ENCODE data around the gene COL19A1.
"Not testable (repeated sequence)": the region's sequence is repeated elsewhere in the genome, so short reads cannot be mapped to it uniquely, and the experiment has no call there.

Gene COL19A1

DNA sequence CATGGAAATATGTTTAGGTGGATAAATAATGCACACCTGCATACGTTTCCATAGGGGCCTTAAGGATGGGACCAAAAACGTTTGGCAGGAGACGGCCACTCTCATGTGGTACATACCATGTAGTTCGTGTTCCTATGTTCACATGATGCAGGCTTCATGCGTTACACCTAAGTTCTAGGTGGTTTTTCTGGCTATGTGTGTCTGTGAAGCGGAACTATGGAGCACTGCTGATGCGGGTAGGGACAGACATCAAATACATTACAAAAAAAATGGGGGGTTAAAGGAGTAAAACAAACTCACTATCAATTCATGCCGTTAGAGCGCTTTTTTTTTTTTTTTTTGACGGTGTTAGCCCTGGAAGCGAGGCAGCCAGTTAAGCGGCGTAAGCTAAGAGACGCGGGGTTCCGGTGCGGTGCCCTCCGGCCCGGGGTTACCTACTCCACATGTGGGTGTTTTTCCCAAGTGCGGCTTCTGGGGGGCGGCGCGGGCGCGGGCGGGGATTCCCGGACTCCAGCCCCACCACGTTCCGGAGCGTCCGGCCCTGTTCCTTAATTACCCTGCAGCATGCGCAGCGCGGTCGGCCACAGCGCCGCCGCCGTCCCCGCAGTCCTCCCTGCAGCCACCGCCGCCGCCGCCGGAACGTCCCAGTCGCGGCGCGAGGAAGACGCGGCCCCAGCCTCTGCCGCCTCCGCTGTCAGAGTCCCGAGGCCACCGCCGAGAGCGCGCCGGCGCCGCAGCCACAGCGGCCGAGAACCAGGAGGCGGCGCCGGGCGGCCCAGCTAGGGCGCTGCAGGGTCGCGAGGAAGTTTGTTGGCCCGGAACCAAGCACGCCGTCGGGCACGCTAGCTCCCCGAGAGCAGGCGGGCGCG lies 648 bp downstream of the COL19A1 start:
- peak; percentile 65 for DNase-seq

DNA sequence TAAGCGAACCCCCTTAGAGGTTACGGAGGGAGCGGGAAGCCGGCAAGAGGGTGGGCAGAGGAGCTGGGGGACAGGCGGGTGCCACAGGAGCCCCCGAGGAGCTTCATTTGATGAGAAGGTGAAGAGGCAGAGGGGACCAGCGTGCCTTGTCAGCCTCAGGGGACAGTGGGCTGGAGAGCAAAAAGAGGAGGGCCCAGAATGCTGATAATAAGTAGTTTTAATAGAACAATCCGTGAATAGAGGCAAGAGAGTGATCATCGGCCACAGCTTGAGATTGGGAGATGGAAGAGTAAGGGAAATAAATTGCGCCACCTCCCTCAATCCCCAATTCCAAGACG lies 1.3 kb downstream of the COL19A1 start:
- no peak for DNase-seq

DNA sequence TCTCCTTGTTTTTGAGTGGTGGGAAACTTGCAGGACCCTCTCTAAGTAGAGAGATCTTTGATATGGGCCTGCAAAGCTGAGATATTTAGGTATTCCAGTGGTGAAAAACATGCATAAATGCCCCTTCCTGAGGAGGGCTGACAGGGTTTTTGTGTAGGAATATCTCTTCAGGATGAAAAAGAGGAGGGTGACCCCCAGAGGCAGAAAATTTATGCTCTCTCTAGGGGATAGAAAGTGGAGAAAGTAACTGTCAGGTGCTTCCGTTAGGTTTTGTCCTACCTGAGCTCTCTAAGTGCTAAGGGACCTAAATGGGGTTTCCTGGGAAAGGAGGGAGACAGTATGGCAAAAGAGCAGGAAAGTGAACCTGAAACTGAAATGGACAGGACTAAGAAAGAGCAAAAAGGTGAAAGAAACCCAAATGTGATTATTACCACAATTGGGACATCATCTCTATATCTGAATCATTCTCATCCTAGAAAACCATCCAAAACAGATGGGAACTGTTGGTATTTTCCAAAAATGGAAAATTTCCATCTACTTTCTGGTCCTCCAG lies 2.0 kb downstream of the COL19A1 start:
- no peak for DNase-seq

DNA sequence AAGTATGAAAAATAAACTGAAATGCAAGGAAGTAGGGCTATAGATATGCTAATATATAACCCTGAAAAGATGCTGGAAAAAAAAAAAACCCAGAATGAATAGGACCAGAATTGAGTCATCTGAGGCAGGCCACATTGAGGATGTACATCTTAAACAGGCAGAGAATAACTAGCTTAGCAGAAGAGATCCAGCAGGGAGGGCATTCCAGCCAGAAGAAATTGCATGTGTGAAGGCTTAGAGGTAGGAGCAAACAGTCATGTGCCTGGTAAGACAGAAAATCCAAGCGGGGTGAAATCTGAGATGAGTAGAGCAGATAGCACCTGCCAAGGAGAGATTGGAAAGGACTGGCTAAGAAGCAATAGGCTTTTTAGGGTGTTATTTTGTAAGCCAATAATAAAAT lies 2.6 kb downstream of the COL19A1 start:
- no peak for DNase-seq

DNA sequence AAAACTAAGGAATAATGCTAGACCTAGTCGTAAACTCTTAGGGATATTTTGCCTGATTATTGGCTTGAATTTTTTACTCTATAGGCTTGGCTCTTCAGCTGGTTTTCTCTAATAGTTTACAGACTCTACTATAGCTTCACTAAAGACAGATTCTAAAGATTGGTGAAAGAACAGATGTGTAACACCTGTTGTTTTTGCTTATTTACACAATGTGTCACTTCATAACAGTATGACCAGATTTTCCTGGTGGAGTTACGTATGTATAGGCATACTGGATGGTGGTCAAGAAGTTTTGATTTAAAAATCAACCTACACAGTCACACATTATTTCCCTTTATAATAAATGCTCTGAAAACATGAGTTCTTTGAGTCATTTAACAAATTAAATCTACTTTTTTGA lies 4.8 kb downstream of the COL19A1 start:
- no peak for DNase-seq

DNA sequence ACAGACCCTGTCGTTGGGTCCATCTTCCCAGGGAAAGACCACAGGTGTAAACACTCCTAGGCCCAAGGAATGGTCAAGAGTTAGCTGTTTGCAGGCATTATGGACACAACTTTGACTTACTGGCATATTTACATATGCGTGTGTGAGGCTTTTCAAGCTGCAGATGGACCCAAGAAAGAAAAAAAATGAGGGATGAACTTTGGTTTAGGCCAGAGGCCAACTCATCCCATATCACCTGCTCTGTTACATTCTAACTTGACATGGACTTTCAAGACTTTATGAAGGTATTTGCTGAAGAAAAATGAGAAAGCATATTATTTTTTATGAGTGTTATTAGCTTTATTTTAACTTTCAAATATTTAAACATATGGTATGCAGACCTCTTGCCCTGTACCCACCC lies 6.9 kb downstream of the COL19A1 start:
- no peak for DNase-seq

DNA sequence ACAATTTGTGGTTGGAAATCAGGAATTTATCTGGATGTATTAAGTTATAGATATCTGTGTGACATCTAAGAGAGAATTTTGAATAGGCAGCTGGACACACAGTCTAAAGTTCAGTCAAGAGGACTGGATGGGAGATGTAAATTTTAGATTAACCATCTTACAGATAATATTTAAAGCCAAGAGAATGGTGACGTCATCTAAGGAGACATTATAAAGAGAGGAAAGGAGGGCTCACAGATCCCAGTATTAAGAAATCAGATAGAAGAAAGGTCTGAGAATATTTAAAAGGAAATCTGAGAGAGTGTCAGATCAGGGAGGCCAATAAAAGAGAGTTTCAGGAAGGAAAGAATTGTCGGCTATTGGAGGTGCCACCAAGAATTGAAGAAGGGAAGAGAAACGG lies 9.4 kb downstream of the COL19A1 start:
- no peak for DNase-seq

DNA sequence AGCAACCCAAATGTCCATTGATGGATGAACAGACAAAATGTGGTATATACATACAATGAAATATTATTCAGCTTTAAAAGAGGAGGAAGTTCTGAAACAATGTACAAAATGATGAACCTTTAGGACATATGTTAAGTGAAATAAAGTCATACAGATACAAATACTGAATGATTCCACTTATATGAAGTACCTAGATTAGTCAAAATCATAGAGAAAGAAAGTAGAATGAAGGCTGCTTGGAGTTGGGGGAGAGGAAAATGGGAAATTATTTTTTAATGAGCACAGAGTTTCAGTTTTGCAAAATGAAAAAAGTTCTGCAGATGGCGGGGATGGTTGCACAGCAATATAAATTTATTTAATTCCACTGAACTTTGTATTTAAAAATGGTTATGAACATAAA lies 12.4 kb downstream of the COL19A1 start:
- DNase-seq: no peak

DNA sequence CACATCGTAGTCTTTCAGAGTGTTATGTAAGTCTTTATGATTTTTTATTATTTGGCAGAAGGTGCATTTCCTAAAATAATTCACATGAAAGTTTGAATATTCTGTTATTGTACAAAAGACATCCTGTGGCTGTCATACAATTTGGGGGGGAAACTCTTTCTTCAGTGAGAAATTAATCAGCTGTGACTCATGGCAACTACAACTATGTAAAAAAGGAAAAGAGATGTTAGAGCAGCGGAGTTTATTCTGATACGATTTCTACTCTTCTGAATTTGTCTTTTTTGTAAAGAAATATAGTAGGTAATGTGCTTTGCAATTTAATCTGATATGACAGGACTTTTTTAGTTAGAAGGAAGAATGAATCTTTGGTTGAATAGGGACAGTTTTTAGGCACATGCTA lies 14.2 kb downstream of the COL19A1 start:
- DNase-seq: no peak

DNA sequence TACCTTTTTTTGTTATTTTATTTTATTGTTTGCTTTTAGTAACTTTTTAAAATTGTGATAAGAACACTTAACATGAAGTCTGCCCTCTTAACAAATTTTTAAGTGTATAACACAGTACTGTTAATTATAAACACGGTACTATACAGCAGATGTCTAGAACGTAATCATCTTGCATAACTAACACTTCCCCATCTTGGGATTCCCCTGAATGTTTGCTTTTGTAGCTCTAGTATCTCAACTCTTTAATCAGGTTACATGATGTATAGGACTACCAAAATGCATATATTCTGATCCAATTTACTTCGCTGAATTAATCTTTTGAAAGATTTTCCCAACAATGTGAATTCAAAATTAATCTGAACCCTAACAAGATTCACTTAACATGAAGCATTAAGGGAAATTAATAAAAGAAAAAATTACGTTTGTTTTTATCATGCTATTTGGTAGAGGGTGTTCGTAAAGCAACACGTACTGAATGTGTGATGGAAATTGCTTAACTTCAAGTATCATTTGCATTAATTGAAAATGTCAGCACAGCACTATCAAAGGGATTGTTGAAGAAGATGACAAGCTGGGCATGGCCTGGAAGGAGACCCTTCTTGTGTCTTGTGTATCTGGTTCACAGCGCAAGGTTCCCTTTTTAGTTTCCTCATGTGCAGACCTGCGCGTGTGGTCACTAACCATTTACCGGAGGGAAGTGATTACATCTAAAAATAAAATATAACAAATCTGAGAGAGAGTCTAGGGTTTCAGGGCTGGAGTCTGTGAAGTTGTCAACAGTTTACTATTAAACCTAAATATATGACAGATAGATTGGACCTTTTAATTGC lies 15.2 kb downstream of the COL19A1 start:
- no peak for DNase-seq

DNA sequence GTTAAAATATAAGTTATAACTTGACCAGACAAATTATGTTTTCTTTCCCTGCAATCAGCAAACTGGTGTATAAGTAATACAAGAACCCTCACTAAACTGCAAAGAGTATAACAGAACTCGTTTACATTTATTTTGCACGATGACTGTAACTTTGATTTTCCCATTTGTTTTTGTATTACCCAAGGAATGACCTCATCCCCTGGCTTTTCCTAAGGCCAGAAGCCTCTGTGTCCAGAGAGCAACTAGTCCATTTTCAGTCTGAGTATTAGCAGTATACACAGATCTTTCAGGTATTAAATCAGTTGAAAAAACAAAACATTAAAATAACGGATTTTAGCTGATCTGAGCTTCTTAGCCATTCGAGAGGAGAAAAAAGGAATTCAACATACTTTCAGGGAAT lies 17.2 kb downstream of the COL19A1 start:
- DNase-seq: no peak

DNA sequence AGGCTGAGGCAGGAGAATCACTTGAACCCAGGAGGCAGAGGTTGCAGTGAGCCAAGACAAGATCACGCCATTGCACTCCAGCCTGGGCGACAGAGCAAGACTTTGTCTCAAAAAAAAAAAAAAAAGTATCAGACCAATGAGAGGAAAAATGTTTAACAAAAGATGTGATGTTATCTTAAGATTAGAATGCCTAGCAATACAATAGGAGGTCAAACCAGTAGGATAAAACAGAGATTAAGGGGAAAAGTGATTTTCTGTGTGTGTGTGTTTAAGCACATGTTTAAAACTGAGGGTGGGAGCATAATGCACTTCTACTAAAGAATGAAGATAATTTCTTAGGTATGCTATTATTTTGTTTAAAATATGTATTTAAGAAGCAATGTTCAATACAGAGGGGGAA lies 17.9 kb downstream of the COL19A1 start:
- no peak for DNase-seq

DNA sequence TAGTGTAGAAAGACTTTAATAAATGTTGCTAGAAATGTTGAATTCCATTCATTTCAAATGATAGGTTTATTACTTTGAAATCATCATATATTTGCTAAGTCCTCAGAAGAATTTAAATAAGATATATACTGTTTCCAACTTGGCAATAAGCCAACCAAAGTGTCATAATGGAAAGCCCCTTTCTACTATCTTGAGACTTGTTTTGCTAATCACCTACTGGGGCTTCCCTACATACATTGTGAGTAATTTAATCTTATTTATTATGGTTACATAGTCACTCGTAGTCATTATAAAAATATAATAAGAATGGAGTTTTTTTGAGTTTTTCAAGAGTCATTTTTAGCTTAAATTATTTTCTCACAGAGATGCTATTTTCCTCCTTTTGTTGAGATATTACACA lies 20.7 kb downstream of the COL19A1 start:
- DNase-seq: no peak

DNA sequence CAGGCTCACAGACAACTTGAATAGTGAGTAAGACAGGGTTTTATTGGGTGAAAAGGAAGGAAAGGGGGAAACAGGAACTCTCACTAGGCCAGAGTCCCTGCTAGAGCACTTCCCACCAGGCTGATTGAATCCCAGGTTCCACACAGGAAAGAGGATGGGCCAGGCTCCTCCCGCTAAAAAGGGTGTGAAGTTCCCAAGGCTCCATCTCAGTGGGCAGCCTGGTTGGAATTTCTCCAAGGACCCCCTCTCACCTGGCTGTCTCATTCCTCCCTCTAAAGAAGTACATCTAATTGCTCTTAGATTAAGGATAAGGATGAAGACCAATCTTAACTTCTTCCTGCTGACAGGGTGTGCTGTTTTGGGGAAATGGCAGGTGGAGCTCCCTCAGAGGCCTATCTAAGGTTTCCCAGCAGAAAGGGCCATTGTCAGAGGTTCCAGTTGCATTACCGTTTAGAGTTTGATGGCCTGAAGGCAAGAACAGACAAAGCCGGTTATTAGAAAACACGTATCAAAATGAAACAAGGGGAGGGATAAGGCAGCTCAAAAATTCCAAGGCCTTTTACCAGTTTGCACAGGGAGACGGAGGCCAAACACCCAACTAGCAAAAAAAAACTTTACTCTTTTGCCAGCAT lies 21.5 kb downstream of the COL19A1 start:
- DNase-seq: no peak

DNA sequence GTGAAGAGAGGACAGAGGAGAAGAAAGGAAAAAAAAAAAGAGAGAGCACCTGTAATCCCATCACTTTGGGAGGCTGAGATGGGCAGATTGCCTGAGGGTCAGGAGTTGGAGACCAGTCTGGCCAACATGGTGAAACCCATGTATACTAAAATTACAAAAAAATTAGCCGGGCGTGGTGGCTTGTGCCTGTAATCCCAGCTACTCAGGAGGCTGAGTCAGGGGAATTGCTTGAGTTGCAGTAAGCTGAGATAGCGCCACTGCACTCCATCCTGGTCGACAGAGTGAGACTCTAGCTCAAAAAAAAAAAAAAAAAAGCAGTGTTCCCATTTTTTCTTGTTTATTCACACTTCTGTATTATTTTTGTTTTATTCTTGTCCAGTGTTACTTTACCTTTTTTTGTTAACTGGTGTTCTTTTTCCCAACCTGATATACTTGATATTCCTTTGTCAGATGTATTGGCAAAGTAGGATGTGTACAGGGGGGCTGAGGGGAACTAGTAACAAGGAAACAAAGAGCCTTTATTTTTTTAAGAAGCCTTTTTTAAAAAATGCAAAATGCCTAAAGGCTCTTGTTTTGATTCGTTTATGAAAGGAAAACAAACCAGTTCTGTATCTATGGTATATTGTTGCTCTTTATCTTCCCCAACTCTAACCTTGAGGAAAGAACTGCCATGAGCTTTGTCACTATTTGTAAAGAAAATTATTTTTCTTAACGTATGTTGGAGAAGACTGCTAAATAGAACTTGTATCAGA lies 22.3 kb downstream of the COL19A1 start:
- no peak for DNase-seq

DNA sequence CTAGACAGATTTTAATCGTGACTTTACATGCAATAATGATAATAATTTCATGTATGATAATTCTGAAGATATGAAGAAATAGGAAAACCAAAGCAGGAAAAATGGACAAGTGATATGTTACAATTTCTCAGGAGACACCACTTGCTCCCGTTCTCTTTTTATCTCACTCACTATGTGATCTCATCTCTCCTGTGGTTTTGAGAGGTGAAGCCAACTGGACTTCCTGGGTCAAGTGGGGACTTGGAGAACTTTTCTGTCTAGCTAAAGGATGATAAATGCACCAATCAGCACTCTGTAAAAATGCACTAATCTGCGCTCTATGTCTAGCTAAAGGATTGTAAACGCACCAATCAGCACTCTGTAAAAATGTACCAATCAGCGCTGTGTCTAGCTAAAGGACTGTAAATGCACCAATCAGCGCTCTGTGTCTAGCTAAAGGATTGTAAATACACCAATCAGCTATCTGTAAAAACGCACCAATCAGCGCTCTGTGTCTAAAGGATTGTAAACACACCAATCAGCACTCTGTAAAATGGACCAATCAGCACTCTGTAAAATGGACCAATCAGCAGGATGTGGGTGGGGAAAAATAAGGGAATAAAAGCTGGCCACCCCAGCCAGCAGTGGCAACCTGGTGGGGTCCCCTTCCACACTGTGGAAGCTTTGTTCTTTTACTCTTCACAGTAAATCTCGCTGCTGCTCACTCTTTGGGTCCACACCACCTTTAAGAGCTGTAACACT lies 23.0 kb downstream of the COL19A1 start:
- DNase-seq: not testable (repeated sequence)

DNA sequence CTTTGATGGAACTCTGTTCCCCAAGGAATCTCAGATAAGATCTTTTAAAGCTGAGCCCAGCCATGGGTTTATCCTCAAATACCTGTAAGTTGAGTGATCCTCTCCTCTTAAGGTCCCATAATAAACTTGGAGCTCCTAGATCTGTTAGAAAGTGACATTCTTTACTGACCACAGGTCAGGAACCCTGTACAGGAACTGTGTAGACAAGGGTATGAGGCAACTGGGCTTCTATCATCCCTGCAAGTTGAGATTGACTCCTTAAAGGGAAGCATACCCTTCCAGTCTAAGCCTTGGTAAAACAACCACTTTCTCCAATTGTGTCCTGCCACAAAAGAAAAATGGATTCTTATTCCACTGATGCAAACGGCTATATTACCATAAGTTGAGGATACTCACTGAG lies 26.2 kb downstream of the COL19A1 start:
- DNase-seq: not testable (repeated sequence)

DNA sequence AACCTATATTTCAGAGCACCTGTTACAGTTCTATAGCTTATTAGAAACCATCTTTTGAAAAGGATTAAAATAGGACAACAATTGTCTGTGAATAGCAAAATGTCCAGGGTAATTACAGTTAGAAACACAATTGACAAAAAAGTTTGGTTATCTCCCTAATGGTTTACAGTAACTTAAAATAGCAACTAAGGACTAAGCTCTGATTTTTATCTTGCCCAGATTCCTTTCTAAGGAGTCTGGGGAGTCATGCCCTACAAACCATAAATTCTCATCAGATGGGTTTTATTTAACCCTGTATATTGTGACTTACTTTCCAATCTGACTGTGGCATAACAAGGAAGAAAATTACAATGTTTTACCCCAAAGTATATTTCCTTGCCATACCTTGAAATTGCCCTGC lies 26.9 kb downstream of the COL19A1 start:
- DNase-seq: not testable (repeated sequence)

DNA sequence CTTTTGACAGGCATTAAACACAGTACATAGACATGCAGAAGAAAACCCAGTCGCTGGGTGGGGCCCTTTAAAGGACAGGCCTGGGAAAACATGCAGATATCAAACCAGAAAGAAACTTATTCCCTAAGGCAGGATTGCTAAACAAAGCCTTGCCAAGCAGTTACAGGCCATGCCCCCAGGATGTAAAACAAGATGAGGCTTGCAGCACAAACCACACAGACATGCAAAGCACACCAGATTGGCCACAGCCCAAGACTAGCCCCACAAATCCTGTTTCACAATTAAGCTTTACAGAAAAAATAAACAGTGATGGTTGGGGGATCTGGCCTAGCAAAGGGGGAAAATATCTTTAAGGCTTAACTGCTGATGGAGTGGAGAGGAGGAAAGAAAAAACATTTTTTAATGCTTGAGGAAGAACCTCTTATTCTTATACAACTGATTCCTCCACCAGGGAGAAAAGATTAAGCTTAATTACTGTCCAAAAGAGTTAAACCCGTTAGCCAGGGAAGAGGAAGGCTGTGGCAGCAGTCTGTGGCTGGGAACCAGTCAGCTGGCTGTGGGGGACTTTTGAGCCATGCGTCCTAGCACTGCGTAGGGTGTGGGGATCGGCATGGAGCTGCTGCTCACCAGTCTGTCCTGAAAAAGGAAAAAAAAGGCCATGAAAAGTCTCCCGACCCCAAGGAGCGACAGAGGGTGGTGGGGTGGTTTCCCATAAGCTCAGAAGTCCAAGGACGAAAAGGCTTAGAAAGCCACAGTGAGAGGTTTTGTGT lies 28.4 kb downstream of the COL19A1 start:
- DNase-seq: no peak

DNA sequence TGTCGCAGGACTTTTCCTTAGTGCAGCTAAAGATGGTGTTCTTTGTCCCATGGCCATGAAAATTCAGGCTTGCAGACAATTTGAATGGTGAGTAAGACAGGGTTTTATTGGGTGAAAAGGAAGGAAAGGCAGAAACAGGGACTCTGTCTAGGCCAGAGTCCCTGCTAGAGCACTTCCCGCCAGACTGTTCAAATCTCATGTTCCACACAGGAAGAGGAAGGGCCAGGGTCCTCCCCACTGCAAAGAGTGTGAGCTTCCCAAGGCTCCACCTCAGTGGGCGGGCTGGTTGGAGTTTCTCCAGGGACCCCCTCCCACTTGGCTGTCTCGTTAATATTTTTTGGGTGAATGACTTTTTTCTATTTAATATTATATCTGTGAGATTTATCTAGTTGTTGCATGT lies 29.0 kb downstream of the COL19A1 start:
- DNase-seq: no peak

DNA sequence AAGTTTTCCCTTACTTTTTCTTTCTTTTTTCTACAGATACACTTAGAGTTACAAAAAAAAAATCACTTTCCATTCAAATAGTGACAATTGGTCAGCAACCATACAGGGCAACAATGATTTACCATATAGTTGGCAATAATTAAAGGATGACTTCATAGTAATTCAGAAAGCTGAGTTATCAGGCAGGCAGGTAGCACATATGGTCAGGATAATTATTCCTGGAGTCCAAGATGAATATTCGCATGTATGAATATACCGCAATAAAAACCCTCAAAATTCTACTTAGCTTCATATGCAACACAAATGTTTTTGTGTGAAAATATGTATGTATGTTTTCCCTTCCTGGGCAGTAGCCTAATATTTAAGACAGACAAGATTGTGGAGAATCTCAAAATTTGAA lies 34.5 kb downstream of the COL19A1 start:
- DNase-seq: no peak

All from stimulated activated CD4-positive, alpha-beta T cell treated with anti-CD3 and anti-CD28 coated beads, Interleukin-4, amount 100 ng/mL, for 1 hour (primary cell).